HEK293 (cell line): ENCODE results near the gene DLX3.

ENCODE experiments used
- ATF2 ChIP-seq: fragments of 450-650 bp; formaldehyde crosslinking; IDR thresholded peaks from 2 replicates; pipeline ENCODE4 v1.5.1; 2016; ENCODE audit warnings: missing biosample characterization, missing genetic modification characterization, low read depth
- CTCF ChIP-seq: fragments of 450-650 bp; formaldehyde crosslinking; IDR thresholded peaks from 2 replicates; pipeline ENCODE4 v1.5.1; 2016; ENCODE audit warnings: missing biosample characterization, missing genetic modification characterization
- PRDM10 ChIP-seq: fragments of 450-650 bp; formaldehyde crosslinking; IDR thresholded peaks from 2 replicates; pipeline ENCODE4 v1.5.1; 2016; ENCODE audit warnings: missing biosample characterization, missing genetic modification characterization
- REST ChIP-seq: fragments of 450-650 bp; formaldehyde crosslinking; IDR thresholded peaks from 2 replicates; pipeline ENCODE4 v1.5.1; 2016; ENCODE audit warnings: missing biosample characterization, missing genetic modification characterization
- SP2 ChIP-seq: fragments of 450-650 bp; formaldehyde crosslinking; IDR thresholded peaks from 2 replicates; pipeline ENCODE4 v1.5.1; 2016; ENCODE audit warnings: missing biosample characterization, missing genetic modification characterization
- ZBTB44 ChIP-seq: fragments of 450-650 bp; IDR thresholded peaks from 2 replicates; pipeline ENCODE4 v1.5.1; 2018; ENCODE audit warnings: missing biosample characterization, mild to moderate bottlenecking, missing genetic modification characterization
- ZNF366 ChIP-seq: fragments of 450-650 bp; formaldehyde crosslinking; conservative IDR thresholded peaks from 2 replicates; pipeline ENCODE4 v1.5.1; 2016; ENCODE audit warnings: missing biosample characterization, missing genetic modification characterization
- ZNF768 ChIP-seq: fragments of 450-650 bp; formaldehyde crosslinking; IDR thresholded peaks from 2 replicates; pipeline ENCODE4 v1.5.1; 2018; ENCODE audit warnings: missing biosample characterization, mild to moderate bottlenecking, missing genetic modification characterization

- TF ChIP-seq REST (tag by site-specific recombination) = no peak
- TF ChIP-seq PRDM10 = no peak
- no peak for TF ChIP-seq ZNF768
- no peak for TF ChIP-seq CTCF (tag by site-specific recombination)
- no peak for TF ChIP-seq ZBTB44 (tag by site-specific recombination)
- TF ChIP-seq SP2 (tag by site-specific recombination) = no peak
- TF ChIP-seq ZNF366 = no peak
- no peak for TF ChIP-seq ATF2 (tag by site-specific recombination)
These were observed 39.9 kb downstream of the DLX3 start for GRCh38 chr17:49955157-49955556.
